PC-9 (cell line): Measurements from ENCODE around the gene VSX1. TPM values are rescaled to one million over a fixed set of nuclear protein-coding genes. Genes with fewer than 3 reads are reported as not detected.

ENCODE experiments used
- BruUV-seq: library from RNA; stranded (reverse); fragments of 400-500 nt; replicated peaks from 2 replicates; lab custom pipeline; 2021; lab: Mats Ljungman, UMichigan
- CTCF ChIA-PET: fragments of 300-600 bp; sonication (Branson Sonifier 250); formaldehyde crosslinking; loops from one replicate; lab custom pipeline; 2022; ENCODE audit warnings: antibody characterized with exemption; lab: Charles Lee
- POLR2A ChIA-PET: fragments of 300-600 bp; sonication (Branson Sonifier 250); formaldehyde crosslinking; loops from one replicate; lab custom pipeline; 2022; ENCODE audit warnings: antibody characterized with exemption; ENCODE audit not compliant: unreplicated experiment; lab: Charles Lee
- DNase-seq, 2 experiments: peaks; one replicate each; pipeline versions ENCODE4 v3.0.0 to v3.0.0-alpha.2; 2015 to 2022; ENCODE audit warnings: mixed read lengths in 1 of 2
- H2AFZ ChIP-seq: fragments of 200-600 bp; sonication (generic); 2 replicates; pipeline ENCODE4 v1.8.1; 2017; ENCODE audit warnings: antibody characterized with exemption
- H3F3A ChIP-seq: fragments of 200-600 bp; sonication (generic); 2 replicates; pipeline ENCODE4 v1.8.1; 2017; ENCODE audit warnings: antibody characterized with exemption, mild to moderate bottlenecking, low read depth; ENCODE audit not compliant: insufficient read depth
- H3K27ac ChIP-seq: fragments of 200-600 bp; sonication (generic); 2 replicates; pipeline ENCODE4 v1.6.1; 2016; ENCODE audit warnings: mixed run types
- H3K27me3 ChIP-seq: fragments of 200-600 bp; sonication (generic); 2 replicates; pipeline ENCODE4 v1.6.1; 2016; ENCODE audit warnings: low read depth, mixed run types; ENCODE audit not compliant: insufficient read depth
- H3K36me3 ChIP-seq: fragments of 200-600 bp; sonication (generic); 2 replicates; pipeline ENCODE4 v1.6.1; 2016; ENCODE audit warnings: low read depth, mixed run types
- H3K4me1 ChIP-seq: fragments of 200-600 bp; sonication (generic); replicated peaks from 2 replicates; pipeline ENCODE4 v1.6.1; 2016; ENCODE audit warnings: mixed run types; ENCODE audit not compliant: insufficient read depth
- H3K4me2 ChIP-seq: fragments of 200-600 bp; sonication (generic); 2 replicates; pipeline ENCODE4 v1.6.1; 2017; ENCODE audit warnings: mixed run types
- H3K4me3 ChIP-seq: fragments of 200-600 bp; sonication (generic); 2 replicates; pipeline ENCODE4 v1.6.1; 2016; ENCODE audit warnings: mixed run types
- H3K79me2 ChIP-seq: fragments of 200-600 bp; sonication (generic); 2 replicates; pipeline ENCODE4 v1.6.1; 2017; ENCODE audit warnings: low read depth, mixed run types
- H3K9me2 ChIP-seq: fragments of 200-600 bp; sonication (generic); 2 replicates; pipeline ENCODE4 v1.8.1; 2017; ENCODE audit warnings: mild to moderate bottlenecking; ENCODE audit not compliant: insufficient read depth
- H3K9me3 ChIP-seq: fragments of 200-600 bp; sonication (generic); 2 replicates; pipeline ENCODE4 v1.8.1; 2016; ENCODE audit warnings: low read depth; ENCODE audit not compliant: insufficient read depth
- H4K20me1 ChIP-seq: fragments of 200-600 bp; sonication (generic); 2 replicates; pipeline ENCODE4 v1.8.1; 2017; ENCODE audit not compliant: insufficient read depth
- EZH2 ChIP-seq: fragments of 200-600 bp; sonication (generic); IDR thresholded peaks from 2 replicates; pipeline ENCODE4 v1.8.0; 2017; ENCODE audit warnings: antibody characterized with exemption, low read depth
- intact Hi-C: fragments of 100-400 bp; cut with micrococcal nuclease; formaldehyde crosslinking; loops from one replicate; pipeline ENCODE4 v1.10.0; 2022; ENCODE audit not compliant: unreplicated experiment
- total RNA-seq: library from RNA; stranded (reverse); gene quantifications from 2 replicates; pipeline ENCODE4 v1.2.3, GENCODE V29; 2021
- TF ChIP-seq, protein P1 (sequence below): fragments of 200-600 bp; sonication (generic); conservative IDR thresholded peaks from 2 replicates; pipeline ENCODE4 v1.6.1; 2017; ENCODE audit warnings: mixed run types, antibody characterized with exemption, mild to moderate bottlenecking, moderate library complexity

Gene VSX1
- total RNA-seq, 1 experiment from 2014 or later, result 1.5 TPM

DNA sequence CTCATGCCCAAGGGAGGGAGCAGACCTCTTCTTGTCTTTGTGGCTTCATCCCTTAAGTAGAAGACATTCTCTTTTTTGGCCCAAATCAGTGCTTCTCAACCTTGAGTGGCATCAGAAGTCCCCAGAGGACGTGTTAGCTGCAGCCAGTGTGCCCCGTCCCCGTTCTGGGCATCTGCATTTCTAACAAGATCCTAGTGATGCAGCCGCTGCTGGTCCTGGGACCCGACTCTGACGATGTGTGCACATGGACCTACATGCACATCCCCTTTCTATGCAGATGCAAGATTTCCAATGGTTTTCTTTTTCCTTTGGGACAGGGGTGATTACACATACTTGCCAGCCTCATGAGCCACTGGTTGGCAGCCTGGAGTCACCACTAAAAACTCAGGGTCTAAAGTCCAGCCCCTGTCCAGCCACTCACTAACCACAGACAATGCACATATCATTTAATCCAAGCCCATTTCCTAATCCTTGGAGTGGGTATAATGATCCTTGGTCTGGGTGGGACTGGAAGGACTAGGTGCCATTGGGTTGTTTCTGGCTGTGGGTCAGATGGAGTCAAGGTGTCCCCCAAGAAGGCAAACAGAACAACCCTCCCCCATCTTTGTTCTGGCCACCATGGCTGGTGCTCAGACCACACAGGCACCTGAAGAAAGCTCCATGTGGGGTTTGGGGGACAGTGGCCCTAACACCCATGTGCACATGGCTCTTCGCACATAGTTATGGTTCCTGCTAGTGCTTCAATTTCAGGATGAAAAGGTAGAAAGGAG, 30.4 kb downstream of the VSX1 start:
- POLR2A ChIA-PET, result no interaction called here
- no peak overlapping the region for H3K4me3 ChIP-seq
- no peaks in the 10 kb centered on the region for H3K27me3 ChIP-seq
- H3K4me2 ChIP-seq, result no peak overlapping the region
- intact Hi-C loops, result no loop called here
- TF ChIP-seq, protein P1, sequence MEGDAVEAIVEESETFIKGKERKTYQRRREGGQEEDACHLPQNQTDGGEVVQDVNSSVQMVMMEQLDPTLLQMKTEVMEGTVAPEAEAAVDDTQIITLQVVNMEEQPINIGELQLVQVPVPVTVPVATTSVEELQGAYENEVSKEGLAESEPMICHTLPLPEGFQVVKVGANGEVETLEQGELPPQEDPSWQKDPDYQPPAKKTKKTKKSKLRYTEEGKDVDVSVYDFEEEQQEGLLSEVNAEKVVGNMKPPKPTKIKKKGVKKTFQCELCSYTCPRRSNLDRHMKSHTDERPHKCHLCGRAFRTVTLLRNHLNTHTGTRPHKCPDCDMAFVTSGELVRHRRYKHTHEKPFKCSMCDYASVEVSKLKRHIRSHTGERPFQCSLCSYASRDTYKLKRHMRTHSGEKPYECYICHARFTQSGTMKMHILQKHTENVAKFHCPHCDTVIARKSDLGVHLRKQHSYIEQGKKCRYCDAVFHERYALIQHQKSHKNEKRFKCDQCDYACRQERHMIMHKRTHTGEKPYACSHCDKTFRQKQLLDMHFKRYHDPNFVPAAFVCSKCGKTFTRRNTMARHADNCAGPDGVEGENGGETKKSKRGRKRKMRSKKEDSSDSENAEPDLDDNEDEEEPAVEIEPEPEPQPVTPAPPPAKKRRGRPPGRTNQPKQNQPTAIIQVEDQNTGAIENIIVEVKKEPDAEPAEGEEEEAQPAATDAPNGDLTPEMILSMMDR, result no peak
- TF ChIP-seq EZH2, result no peak
- H4K20me1 ChIP-seq, result peaks cover 4% of the 10 kb centered on the region; the same call in 1 of the 2 replicates
- peaks cover 5% of the 10 kb centered on the region; the same call in 1 of the 2 replicates for H3F3A ChIP-seq
- H3K9me2 ChIP-seq, result no peaks in the 10 kb centered on the region
- H2AFZ ChIP-seq, result no peak overlapping the region
- CTCF ChIA-PET, result no interaction called here
- H3K4me1 ChIP-seq, result peaks cover 27% of the 10 kb centered on the region
- H3K79me2 ChIP-seq, result peaks cover 12% of the 10 kb centered on the region; the same call in 1 of the 2 replicates
- H3K27ac ChIP-seq, result no peak overlapping the region
- no TSS peak for BruUV-seq
- H3K9me3 ChIP-seq, result no peaks in the 10 kb centered on the region
- no peaks in the 10 kb centered on the region for H3K36me3 ChIP-seq
- peak in 1 of 2 experiments; percentile 21 for DNase-seq

DNA sequence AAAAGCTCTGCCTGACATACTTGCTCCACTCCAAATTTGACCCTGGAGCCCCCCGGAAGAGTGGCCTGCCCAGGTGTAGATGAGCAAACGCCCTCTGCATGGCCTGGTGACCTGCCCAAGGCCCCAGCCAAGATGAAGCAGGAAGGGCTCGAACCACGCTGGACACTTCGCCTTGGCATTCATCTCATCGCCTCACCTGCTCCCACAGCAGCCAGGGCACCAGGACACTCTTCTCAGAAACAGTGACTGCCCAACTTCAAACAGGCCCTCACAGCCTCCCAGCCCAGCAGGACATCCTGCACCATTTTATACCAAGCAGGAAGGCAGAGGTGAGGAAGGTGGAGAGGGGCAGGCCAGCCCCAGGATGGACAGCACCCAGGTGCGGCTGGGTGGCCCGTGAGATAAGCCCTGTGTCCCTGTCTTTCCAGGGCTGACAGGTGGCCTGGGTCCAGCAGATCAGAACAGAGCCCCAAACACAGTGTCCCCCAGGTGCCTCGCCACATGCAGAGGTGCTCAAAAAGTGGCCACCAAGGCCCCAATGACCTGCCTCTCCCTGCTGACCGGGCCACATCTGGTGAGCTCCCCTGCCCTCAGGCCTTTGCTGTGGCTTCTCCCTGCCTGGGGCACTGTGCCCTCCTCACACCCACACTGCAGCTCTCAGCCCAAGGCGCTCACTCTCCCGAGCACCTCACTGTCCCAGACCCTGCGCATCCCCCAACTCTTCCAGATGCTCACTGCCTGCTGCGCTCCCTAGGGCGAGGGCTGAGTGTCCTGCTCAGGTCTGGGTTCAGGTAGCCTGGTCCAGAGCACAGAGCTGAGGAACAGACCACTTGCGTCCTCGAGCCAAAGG, 31.2 kb downstream of the VSX1 start:
- Histone ChIP-seq H3K4me2 (no peak overlapping the region), H3K4me1 (peaks cover 19% of the 10 kb centered on the region), H3K79me2 (peaks cover 5% of the 10 kb centered on the region; the same call in 1 of the 2 replicates), H3K27me3 (no peaks in the 10 kb centered on the region), H3K9me3 (no peaks in the 10 kb centered on the region), H2AFZ (no peak overlapping the region), H3K36me3 (no peaks in the 10 kb centered on the region), H4K20me1 (peaks cover 4% of the 10 kb centered on the region; the same call in 1 of the 2 replicates), H3F3A (peaks cover 5% of the 10 kb centered on the region; the same call in 1 of the 2 replicates), H3K9me2 (no peaks in the 10 kb centered on the region), H3K4me3 (no peak overlapping the region), H3K27ac (no peak overlapping the region)
- CTCF ChIA-PET, result no interaction called here
- DNase-seq, result peak in 1 of 2 experiments; percentile 12
- TF ChIP-seq, protein P1, result no peak
- TF ChIP-seq EZH2, result no peak
- intact Hi-C loops, result no loop called here
- BruUV-seq, result no TSS peak
- POLR2A ChIA-PET, result no interaction called here

DNA sequence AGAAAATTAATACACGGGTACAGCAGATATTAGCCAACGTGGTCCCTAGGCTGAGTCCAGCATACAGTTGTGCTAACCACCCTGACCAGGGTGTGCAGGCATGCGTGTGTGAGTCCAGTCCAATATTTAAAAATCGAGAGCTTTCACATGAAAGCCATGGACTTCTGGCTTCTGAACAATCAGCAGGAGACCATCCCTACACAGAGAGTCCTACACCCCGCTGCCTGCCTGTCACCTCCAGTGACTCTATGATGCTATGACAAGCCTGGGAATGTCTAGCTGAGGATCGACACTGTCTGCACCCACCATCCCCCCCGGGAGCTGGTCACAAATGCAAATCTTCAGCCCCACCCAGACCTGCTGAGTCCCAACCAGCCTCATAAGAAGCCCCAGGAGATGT, 31.9 kb downstream of the VSX1 start:
- ChIA-PET POLR2A (no interaction called here), CTCF (no interaction called here)
- H3K4me1 ChIP-seq, result peaks cover 12% of the 10 kb centered on the region; the same call in 1 of the 2 replicates
- peak in 1 of 2 experiments; percentile 23 for DNase-seq
- intact Hi-C loops, result no loop called here
- H3K9me3 ChIP-seq, result no peaks in the 10 kb centered on the region
- no peak overlapping the region for H2AFZ ChIP-seq
- H3K36me3 ChIP-seq, result no peaks in the 10 kb centered on the region
- no peak overlapping the region for H3K27ac ChIP-seq
- no peaks in the 10 kb centered on the region for H3K27me3 ChIP-seq
- no peaks in the 10 kb centered on the region for H3K9me2 ChIP-seq
- no peak overlapping the region for H3K4me2 ChIP-seq
- H4K20me1 ChIP-seq, result peaks cover 4% of the 10 kb centered on the region; the same call in 1 of the 2 replicates
- no peaks in the 10 kb centered on the region for H3K79me2 ChIP-seq
- no peak overlapping the region for H3K4me3 ChIP-seq
- H3F3A ChIP-seq, result no peaks in the 10 kb centered on the region; the same call in 1 of the 2 replicates
- no TSS peak for BruUV-seq
- TF ChIP-seq, protein P1, result no peak
- TF ChIP-seq EZH2, result no peak
